MM.1S (cell line): ENCODE measurements around the gene CCND2.
A peak's percentile ranks its signal among the peaks of the same experiment; 100 is the strongest.
"Not testable (repeated sequence)": the region's sequence is repeated elsewhere in the genome, so short reads cannot be mapped to it uniquely, and the experiment has no call there.

Source experiments
- DNase-seq: peaks from one replicate; pipeline ENCODE4 v3.0.0-alpha.2; 2015
- H2AFZ ChIP-seq: fragments of 300-600 bp; sonication (generic); 2 replicates; pipeline ENCODE4 v1.6.0; 2016; ENCODE audit warnings: antibody characterized with exemption, low read length
- H3F3A ChIP-seq: fragments of 300-600 bp; sonication (generic); 2 replicates; pipeline ENCODE4 v1.6.1; 2016; ENCODE audit warnings: mild to moderate bottlenecking, antibody characterized with exemption, low read length, moderate library complexity, mixed read lengths; ENCODE audit not compliant: insufficient read depth
- H3K27ac ChIP-seq: fragments of 300-600 bp; sonication (generic); 2 replicates; pipeline ENCODE4 v1.5.1; 2016; ENCODE audit warnings: mild to moderate bottlenecking, low read length
- H3K27me3 ChIP-seq: fragments of 300-600 bp; sonication (generic); replicated peaks from 2 replicates; pipeline ENCODE4 v1.6.0; 2016; ENCODE audit warnings: low read length; ENCODE audit not compliant: insufficient read depth
- H3K36me3 ChIP-seq: fragments of 300-600 bp; sonication (generic); replicated peaks from 2 replicates; pipeline ENCODE4 v1.6.1; 2016; ENCODE audit warnings: mild to moderate bottlenecking, low read length, mixed read lengths; ENCODE audit not compliant: insufficient read depth
- H3K4me1 ChIP-seq: fragments of 300-600 bp; sonication (generic); 2 replicates; pipeline ENCODE4 v1.6.1; 2016; ENCODE audit warnings: low read length, mixed read lengths
- H3K4me2 ChIP-seq: fragments of 300-600 bp; sonication (generic); 2 replicates; pipeline ENCODE4 v1.6.0; 2016; ENCODE audit warnings: low read depth, low read length
- H3K4me3 ChIP-seq: fragments of 300-600 bp; sonication (generic); 2 replicates; pipeline ENCODE4 v1.5.1; 2016; ENCODE audit warnings: low read length, mixed read lengths
- H3K79me2 ChIP-seq: fragments of 300-600 bp; sonication (generic); 2 replicates; pipeline ENCODE4 v1.6.1; 2016; ENCODE audit warnings: mixed run types, low read length, mixed read lengths
- H3K9ac ChIP-seq: fragments of 300-600 bp; sonication (generic); 2 replicates; pipeline ENCODE4 v1.6.1; 2016; ENCODE audit warnings: low read length, mixed read lengths
- H3K9me2 ChIP-seq: fragments of 300-600 bp; sonication (generic); replicated peaks from 2 replicates; pipeline ENCODE4 v1.6.1; 2016; ENCODE audit warnings: mild to moderate bottlenecking, low read length, mixed read lengths; ENCODE audit not compliant: insufficient read depth
- H3K9me3 ChIP-seq: fragments of 300-600 bp; sonication (generic); replicated peaks from 2 replicates; pipeline ENCODE4 v1.6.1; 2016; ENCODE audit warnings: mild to moderate bottlenecking, low read length, mixed read lengths; ENCODE audit not compliant: insufficient read depth
- H4K20me1 ChIP-seq: fragments of 300-600 bp; sonication (generic); 2 replicates; pipeline ENCODE4 v1.6.1; 2016; ENCODE audit warnings: mild to moderate bottlenecking, low read length, moderate library complexity, mixed read lengths; ENCODE audit not compliant: insufficient read depth
- CTCF ChIP-seq: fragments of 300-600 bp; sonication (generic); IDR thresholded peaks from 2 replicates; pipeline ENCODE4 v1.5.1; 2016; ENCODE audit warnings: antibody characterized with exemption, low read length, mixed read lengths
- EZH2 ChIP-seq: fragments of 300-600 bp; sonication (generic); optimal IDR thresholded peaks from 2 replicates; pipeline ENCODE3; 2017; ENCODE audit warnings: low read depth, mild to moderate bottlenecking, antibody characterized with exemption, low read length, mixed read lengths
- EZH2phosphoT487 ChIP-seq: fragments of 300-600 bp; sonication (generic); IDR thresholded peaks from 2 replicates; pipeline ENCODE4 v1.6.1; 2018; ENCODE audit warnings: antibody characterized with exemption, low read length

Gene CCND2

GRCh38 chr12:4243091-4243490, 30.5 kb upstream of the CCND2 start:
- no peaks in the 10 kb centered on the region for H3K9me2 ChIP-seq
- no peaks in the 10 kb centered on the region for H3K9me3 ChIP-seq
- TF ChIP-seq EZH2phosphoT487 (no peak), EZH2 (no peak), CTCF (no peak)
- peaks cover 8% of the 10 kb centered on the region; the same call in 1 of the 2 replicates for H3K27me3 ChIP-seq
- H2AFZ ChIP-seq = no peak overlapping the region
- DNase-seq = no peak
- H3K4me2 ChIP-seq = no peak overlapping the region
- no peak overlapping the region for H3K4me3 ChIP-seq
- H3K27ac ChIP-seq = no peak overlapping the region
- H3F3A ChIP-seq = peaks cover 22% of the 10 kb centered on the region
- H3K36me3 ChIP-seq = no peaks in the 10 kb centered on the region
- peaks cover 27% of the 10 kb centered on the region for H3K4me1 ChIP-seq
- no peaks in the 10 kb centered on the region for H4K20me1 ChIP-seq
- H3K9ac ChIP-seq = no peak overlapping the region
- H3K79me2 ChIP-seq = no peaks in the 10 kb centered on the region

DNA sequence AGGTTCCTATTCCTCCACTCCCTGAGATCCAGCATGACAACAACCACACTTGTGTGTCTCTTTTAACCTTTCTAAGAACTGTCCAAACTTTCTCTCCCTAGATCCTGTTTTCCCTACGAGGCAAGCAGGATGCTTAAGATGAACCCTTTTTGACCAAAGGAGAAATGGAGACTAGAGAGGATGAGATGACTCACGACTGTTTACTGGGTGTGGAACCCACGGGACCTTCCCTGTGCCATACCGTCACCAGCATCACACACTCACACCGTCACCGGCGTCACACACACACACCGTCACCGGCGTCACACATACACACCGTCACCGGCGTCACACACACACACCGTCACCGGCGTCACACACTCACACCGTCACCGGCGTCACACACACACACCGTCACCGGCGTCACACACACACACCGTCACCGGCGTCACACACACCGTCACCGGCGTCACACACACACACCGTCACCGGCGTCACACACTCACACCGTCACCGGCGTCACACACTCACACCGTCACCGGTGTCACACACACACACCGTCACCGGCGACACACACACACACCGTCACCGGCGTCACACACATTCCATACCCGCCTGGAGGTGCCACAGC, 30.0 kb upstream of the CCND2 start:
- not testable (repeated sequence) for H3K4me2 ChIP-seq, H2AFZ ChIP-seq, H3K36me3 ChIP-seq, H3K9ac ChIP-seq, H3K27ac ChIP-seq, H3K9me3 ChIP-seq, H3K9me2 ChIP-seq, H3K4me3 ChIP-seq, H3K79me2 ChIP-seq, H3K27me3 ChIP-seq, H4K20me1 ChIP-seq, DNase-seq
- Histone ChIP-seq H3F3A (peaks cover 22% of the 10 kb centered on the region), H3K4me1 (peaks cover 27% of the 10 kb centered on the region)

GRCh38 chr12:4244868-4245267, 28.7 kb upstream of the CCND2 start:
- Histone ChIP-seq H3K4me2 (peak overlapping the region; percentile 44; the same call in 1 of the 2 replicates), H2AFZ (no peak overlapping the region), H3F3A (peaks cover 22% of the 10 kb centered on the region), H3K9me3 (no peaks in the 10 kb centered on the region), H3K27me3 (peaks cover 8% of the 10 kb centered on the region; the same call in 1 of the 2 replicates), H4K20me1 (no peaks in the 10 kb centered on the region), H3K4me1 (peaks cover 27% of the 10 kb centered on the region), H3K36me3 (no peaks in the 10 kb centered on the region), H3K4me3 (no peak overlapping the region), H3K9me2 (no peaks in the 10 kb centered on the region), H3K79me2 (no peaks in the 10 kb centered on the region), H3K9ac (no peak overlapping the region), H3K27ac (peak overlapping the region; percentile 87; the same call in 1 of the 2 replicates)
- DNase-seq = no peak
- TF ChIP-seq EZH2 (no peak), EZH2phosphoT487 (no peak), CTCF (no peak)

GRCh38 chr12:4245446-4245845, 28.1 kb upstream of the CCND2 start:
- TF ChIP-seq EZH2 (no peak), EZH2phosphoT487 (no peak), CTCF (no peak)
- no peak overlapping the region for H2AFZ ChIP-seq
- peak overlapping the region; percentile 44 for H3K4me2 ChIP-seq

More at GRCh38 chr12:4245446-4245845, 28.1 kb upstream of the CCND2 start:
- no peaks in the 10 kb centered on the region for H3K79me2 ChIP-seq
- H3K27ac ChIP-seq = peak overlapping the region; percentile 87
- no peaks in the 10 kb centered on the region for H4K20me1 ChIP-seq
- peaks cover 8% of the 10 kb centered on the region; the same call in 1 of the 2 replicates for H3K27me3 ChIP-seq
- H3K36me3 ChIP-seq = no peaks in the 10 kb centered on the region
- H3K9ac ChIP-seq = peak overlapping the region; percentile 50
- peak; percentile 89 for DNase-seq
- H3F3A ChIP-seq = peaks cover 22% of the 10 kb centered on the region
- H3K4me3 ChIP-seq = no peak overlapping the region
- H3K9me3 ChIP-seq = no peaks in the 10 kb centered on the region
- H3K9me2 ChIP-seq = no peaks in the 10 kb centered on the region
- peaks cover 27% of the 10 kb centered on the region for H3K4me1 ChIP-seq
